Measurements from ENCODE around the gene GSTA2.

- TF ChIP-seq, protein P1, sequence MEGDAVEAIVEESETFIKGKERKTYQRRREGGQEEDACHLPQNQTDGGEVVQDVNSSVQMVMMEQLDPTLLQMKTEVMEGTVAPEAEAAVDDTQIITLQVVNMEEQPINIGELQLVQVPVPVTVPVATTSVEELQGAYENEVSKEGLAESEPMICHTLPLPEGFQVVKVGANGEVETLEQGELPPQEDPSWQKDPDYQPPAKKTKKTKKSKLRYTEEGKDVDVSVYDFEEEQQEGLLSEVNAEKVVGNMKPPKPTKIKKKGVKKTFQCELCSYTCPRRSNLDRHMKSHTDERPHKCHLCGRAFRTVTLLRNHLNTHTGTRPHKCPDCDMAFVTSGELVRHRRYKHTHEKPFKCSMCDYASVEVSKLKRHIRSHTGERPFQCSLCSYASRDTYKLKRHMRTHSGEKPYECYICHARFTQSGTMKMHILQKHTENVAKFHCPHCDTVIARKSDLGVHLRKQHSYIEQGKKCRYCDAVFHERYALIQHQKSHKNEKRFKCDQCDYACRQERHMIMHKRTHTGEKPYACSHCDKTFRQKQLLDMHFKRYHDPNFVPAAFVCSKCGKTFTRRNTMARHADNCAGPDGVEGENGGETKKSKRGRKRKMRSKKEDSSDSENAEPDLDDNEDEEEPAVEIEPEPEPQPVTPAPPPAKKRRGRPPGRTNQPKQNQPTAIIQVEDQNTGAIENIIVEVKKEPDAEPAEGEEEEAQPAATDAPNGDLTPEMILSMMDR (IDR thresholded peaks at IDR 0.05; ENCODE audit: poor library complexity), result no peak
- no peak for TF ChIP-seq EZH2 (IDR thresholded peaks at IDR 0.05; ENCODE audit: borderline replicate concordance)
Measured at GRCh38 chr6:52735071-52735470, 28.2 kb downstream of the GSTA2 start.

All from hepatocyte (in vitro differentiated cells).